Measurements from ENCODE around the gene SYNE2. TPM values are rescaled to one million over a fixed set of nuclear protein-coding genes. Genes with fewer than 3 reads are reported as not detected.

The SYNE2 gene, protein sequence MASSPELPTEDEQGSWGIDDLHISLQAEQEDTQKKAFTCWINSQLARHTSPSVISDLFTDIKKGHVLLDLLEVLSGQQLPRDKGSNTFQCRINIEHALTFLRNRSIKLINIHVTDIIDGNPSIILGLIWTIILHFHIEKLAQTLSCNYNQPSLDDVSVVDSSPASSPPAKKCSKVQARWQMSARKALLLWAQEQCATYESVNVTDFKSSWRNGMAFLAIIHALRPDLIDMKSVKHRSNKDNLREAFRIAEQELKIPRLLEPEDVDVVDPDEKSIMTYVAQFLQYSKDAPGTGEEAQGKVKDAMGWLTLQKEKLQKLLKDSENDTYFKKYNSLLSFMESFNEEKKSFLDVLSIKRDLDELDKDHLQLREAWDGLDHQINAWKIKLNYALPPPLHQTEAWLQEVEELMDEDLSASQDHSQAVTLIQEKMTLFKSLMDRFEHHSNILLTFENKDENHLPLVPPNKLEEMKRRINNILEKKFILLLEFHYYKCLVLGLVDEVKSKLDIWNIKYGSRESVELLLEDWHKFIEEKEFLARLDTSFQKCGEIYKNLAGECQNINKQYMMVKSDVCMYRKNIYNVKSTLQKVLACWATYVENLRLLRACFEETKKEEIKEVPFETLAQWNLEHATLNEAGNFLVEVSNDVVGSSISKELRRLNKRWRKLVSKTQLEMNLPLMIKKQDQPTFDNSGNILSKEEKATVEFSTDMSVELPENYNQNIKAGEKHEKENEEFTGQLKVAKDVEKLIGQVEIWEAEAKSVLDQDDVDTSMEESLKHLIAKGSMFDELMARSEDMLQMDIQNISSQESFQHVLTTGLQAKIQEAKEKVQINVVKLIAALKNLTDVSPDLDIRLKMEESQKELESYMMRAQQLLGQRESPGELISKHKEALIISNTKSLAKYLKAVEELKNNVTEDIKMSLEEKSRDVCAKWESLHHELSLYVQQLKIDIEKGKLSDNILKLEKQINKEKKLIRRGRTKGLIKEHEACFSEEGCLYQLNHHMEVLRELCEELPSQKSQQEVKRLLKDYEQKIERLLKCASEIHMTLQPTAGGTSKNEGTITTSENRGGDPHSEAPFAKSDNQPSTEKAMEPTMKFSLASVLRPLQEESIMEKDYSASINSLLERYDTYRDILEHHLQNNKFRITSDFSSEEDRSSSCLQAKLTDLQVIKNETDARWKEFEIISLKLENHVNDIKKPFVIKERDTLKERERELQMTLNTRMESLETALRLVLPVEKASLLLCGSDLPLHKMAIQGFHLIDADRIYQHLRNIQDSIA (N-terminal part only)
- total RNA-seq (2022; extraction: Qiagen RNA extraction): 8.7 to 11.2 TPM (median 9.8 TPM) in 5 replicates

DNA sequence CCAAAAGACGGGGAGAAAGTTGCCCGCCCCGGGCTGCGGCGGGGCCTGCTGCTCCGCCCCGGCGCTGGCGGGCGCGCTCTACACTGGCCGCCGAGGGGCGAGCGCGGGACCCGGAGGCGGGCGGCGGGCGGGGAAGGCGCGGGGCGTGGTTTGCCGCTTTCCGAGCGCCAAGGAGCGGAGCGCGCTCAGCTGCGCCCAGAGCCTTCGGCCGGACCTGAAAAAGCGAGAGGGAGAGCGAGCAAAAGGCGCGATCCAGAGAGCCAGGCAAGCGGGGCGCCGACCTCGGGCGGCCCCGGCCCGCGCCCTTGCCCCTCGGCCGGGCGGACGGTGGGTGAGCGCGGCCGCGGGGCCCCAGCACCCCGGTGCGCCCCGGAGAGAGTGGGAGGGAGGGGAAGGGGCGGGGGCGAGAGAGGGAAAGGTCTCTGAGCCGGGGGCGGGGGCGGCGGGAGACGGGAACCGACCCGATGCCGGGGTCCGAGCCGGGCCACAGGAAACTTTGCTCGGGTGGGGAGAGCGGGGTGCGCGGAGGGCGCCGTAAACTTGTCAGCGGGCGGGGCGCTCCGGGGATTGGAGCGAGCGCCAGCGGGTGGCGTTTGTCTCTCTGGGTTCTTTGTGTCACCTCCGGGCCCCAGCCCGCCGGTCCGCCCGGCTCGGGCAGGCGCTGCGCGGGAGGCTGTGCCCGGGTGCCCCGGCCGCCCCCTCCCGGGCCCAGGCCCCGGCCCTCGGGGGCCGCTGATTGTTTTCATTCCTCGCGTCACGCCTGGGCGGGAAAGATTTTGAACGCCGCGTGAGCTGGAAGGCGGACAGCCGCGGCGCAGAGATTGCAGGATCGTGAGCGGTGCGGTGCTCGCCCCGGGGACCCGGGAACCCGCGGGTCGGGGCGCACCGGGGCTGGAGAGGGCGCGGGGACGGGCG lies at the start of gene SYNE2:
SYNE2 (plus strand) TSS at position 188 of the 915 bp plus-strand sequence. CDS start 56,145 bp downstream, outside the sequence.

Other genes with a start within 250 kb of the SYNE2 start
- 9.1 to 11.5 TPM (median 9.7 TPM) in 5 replicates for gene WDR89, start 211.1 kb upstream of the SYNE2 start, total RNA-seq (2022; extraction: Qiagen RNA extraction)
- 12.9 to 16.9 TPM (median 15.1 TPM) in 5 replicates for gene SGPP1, start 124.9 kb upstream of the SYNE2 start, total RNA-seq (2022; extraction: Qiagen RNA extraction)